A673 (cell line): ENCODE results near the gene PEAK3. TPM values are rescaled to one million over a fixed set of nuclear protein-coding genes. Genes with fewer than 3 reads are reported as not detected.

Experiments used
- BruUV-seq: library from RNA; stranded (reverse); fragments of 400-500 nt; replicated peaks from 2 replicates; lab custom pipeline; 2021; lab: Mats Ljungman, UMichigan
- CTCF ChIA-PET: fragments of 300-600 bp; sonication (Branson Sonifier 250); formaldehyde crosslinking; loops from one replicate; lab custom pipeline; 2022; ENCODE audit warnings: antibody characterized with exemption; lab: Charles Lee
- POLR2A ChIA-PET: fragments of 300-600 bp; sonication (Branson Sonifier 250); formaldehyde crosslinking; loops from one replicate; lab custom pipeline; 2022; ENCODE audit warnings: antibody characterized with exemption; ENCODE audit not compliant: low non-redundant PET; lab: Charles Lee
- DNase-seq: peaks from one replicate; pipeline ENCODE4 v3.0.0-alpha.2; 2015; ENCODE audit warnings: low spot score
- H3K27ac ChIP-seq: fragments of 200-600 bp; sonication (generic); 2 replicates; pipeline ENCODE4 v1.5.1; 2016; ENCODE audit warnings: mixed run types, low read depth, mild to moderate bottlenecking, mixed read lengths, antibody characterized with exemption, low read length; ENCODE audit not compliant: poor library complexity, severe bottlenecking
- H3K27me3 ChIP-seq: fragments of 200-600 bp; sonication (generic); replicated peaks from 2 replicates; pipeline ENCODE4 v1.6.1; 2017; ENCODE audit warnings: mixed run types, low read depth, mild to moderate bottlenecking, mixed read lengths, antibody characterized with exemption, low read length; ENCODE audit not compliant: insufficient read depth, poor library complexity
- H3K36me3 ChIP-seq: fragments of 200-600 bp; sonication (generic); 2 replicates; pipeline ENCODE4 v1.6.1; 2016; ENCODE audit warnings: mixed run types, mild to moderate bottlenecking, mixed read lengths, antibody characterized with exemption, low read length; ENCODE audit not compliant: insufficient read depth, poor library complexity, severe bottlenecking
- H3K4me1 ChIP-seq: fragments of 200-600 bp; sonication (generic); 2 replicates; pipeline ENCODE4 v1.6.1; 2017; ENCODE audit warnings: mixed run types, mild to moderate bottlenecking, mixed read lengths, antibody characterized with exemption, low read length; ENCODE audit not compliant: insufficient read depth, poor library complexity, severe bottlenecking
- H3K4me3 ChIP-seq: fragments of 200-600 bp; sonication (generic); 2 replicates; pipeline ENCODE4 v1.5.1; 2016; ENCODE audit warnings: low read depth, mixed run types, mild to moderate bottlenecking, mixed read lengths, low read length; ENCODE audit not compliant: poor library complexity, severe bottlenecking
- H3K9me3 ChIP-seq: fragments of 200-600 bp; sonication (generic); 2 replicates; pipeline ENCODE4 v1.6.1; 2016; ENCODE audit warnings: mixed run types, low read depth, mild to moderate bottlenecking, mixed read lengths, antibody characterized with exemption, low read length; ENCODE audit not compliant: poor library complexity, severe bottlenecking
- EZH2 ChIP-seq: fragments of 200-600 bp; sonication (generic); IDR thresholded peaks from 2 replicates; pipeline ENCODE4 v1.6.1; 2017; ENCODE audit warnings: borderline replicate concordance, low read depth, mild to moderate bottlenecking, mixed read lengths, antibody characterized with exemption, low read length; ENCODE audit not compliant: poor library complexity, severe bottlenecking
- intact Hi-C: fragments of 100-400 bp; cut with micrococcal nuclease; formaldehyde crosslinking; loops from one replicate; pipeline ENCODE4 v1.10.0; 2022; ENCODE audit not compliant: unreplicated experiment
- total RNA-seq: library from RNA; stranded (reverse); gene quantifications from 2 replicates; pipeline ENCODE4 v1.2.3, GENCODE V29; 2021
- TF ChIP-seq, protein P1 (sequence below): fragments of 300-800, 200-600 bp; sonication (generic); conservative IDR thresholded peaks from 2 replicates; pipeline ENCODE4 v1.5.1; 2017; ENCODE audit warnings: low read depth, mild to moderate bottlenecking, antibody characterized with exemption, low read length, moderate library complexity, mixed read lengths

Gene PEAK3
- total RNA-seq, 1 experiment from 2014 or later = not detected

DNA sequence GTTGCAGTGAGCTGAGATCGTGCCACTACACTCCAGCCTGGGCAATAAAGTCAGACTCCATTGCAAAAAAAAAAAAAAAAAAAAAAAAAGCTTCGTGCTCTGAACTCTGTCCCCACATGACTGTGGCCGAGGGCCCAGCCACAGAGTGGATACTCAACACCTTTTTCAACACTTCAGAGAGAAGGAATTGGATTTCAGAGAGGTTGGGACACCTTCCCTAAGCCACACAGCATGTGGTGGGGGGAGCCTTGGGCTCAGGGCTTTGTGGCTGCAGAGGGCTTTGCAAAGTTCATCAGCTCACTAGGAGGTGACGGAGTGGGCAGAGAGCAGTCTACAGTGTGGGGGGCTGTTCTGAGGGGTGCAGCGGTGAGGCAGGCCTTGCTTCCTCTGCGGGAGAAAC lies 36.9 kb upstream of the PEAK3 start:
- no peak for DNase-seq
- Histone ChIP-seq H3K36me3 (peaks cover 11% of the 10 kb centered on the region), H3K27ac (no peak overlapping the region), H3K4me1 (no peaks in the 10 kb centered on the region), H3K4me3 (no peak overlapping the region), H3K9me3 (no peaks in the 10 kb centered on the region), H3K27me3 (no peaks in the 10 kb centered on the region)
- no TSS peak for BruUV-seq
- intact Hi-C loops = no loop called here
- CTCF ChIA-PET = no interaction called here
- POLR2A ChIA-PET = no interaction called here
- TF ChIP-seq, protein P1, sequence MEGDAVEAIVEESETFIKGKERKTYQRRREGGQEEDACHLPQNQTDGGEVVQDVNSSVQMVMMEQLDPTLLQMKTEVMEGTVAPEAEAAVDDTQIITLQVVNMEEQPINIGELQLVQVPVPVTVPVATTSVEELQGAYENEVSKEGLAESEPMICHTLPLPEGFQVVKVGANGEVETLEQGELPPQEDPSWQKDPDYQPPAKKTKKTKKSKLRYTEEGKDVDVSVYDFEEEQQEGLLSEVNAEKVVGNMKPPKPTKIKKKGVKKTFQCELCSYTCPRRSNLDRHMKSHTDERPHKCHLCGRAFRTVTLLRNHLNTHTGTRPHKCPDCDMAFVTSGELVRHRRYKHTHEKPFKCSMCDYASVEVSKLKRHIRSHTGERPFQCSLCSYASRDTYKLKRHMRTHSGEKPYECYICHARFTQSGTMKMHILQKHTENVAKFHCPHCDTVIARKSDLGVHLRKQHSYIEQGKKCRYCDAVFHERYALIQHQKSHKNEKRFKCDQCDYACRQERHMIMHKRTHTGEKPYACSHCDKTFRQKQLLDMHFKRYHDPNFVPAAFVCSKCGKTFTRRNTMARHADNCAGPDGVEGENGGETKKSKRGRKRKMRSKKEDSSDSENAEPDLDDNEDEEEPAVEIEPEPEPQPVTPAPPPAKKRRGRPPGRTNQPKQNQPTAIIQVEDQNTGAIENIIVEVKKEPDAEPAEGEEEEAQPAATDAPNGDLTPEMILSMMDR = no peak
- no peak for TF ChIP-seq EZH2

DNA sequence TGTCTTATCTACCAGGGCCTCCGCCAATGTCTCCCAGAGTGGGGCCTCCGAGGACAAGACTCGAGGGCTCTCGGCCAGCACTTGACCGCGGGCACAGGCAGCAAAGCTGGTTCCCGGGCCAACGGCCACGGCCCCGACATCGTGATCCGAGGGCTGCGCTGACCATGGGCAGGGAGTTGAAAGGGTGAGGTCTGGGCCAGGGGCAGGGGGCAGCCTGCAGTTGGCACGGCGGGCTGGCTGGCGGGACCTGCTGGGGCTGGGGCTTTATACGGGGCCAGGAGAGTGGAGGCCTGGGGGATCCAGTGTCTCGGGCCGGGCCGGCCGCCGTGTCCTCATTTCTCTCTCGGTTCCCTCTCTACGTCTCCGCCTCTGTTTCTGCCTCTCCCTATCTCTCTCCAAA lies 35.8 kb upstream of the PEAK3 start:
- no peak overlapping the region for H3K4me3 ChIP-seq
- intact Hi-C loops = no loop called here
- TF ChIP-seq, protein P1 = no peak
- no peak for TF ChIP-seq EZH2
- H3K9me3 ChIP-seq = no peaks in the 10 kb centered on the region
- H3K27ac ChIP-seq = no peak overlapping the region
- no peaks in the 10 kb centered on the region for H3K4me1 ChIP-seq
- ChIA-PET CTCF (no interaction called here), POLR2A (no interaction called here)
- no peaks in the 10 kb centered on the region for H3K27me3 ChIP-seq
- no TSS peak for BruUV-seq
- DNase-seq = no peak
- H3K36me3 ChIP-seq = peaks cover 4% of the 10 kb centered on the region

DNA sequence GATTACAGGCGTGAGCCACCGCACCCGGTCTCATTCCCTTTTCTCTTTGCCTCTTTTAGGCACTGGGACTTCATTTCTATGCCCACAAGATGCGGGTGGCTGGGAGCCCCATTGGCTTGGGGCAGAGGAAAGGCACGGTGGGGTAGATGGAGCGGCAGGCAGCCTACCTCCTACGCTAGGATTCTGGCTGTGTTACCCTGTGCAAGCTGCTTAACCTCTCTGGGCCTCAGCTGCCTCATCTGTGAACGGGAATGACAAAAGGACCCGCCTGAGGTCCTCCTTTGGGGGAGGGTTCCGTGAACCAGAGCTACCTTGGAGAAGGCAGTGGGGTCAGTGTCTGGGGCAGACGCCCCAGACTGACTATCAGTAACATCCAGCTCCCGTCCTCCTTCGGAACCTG lies 35.3 kb upstream of the PEAK3 start:
- Histone ChIP-seq H3K36me3 (no peaks in the 10 kb centered on the region), H3K4me1 (no peaks in the 10 kb centered on the region), H3K4me3 (no peak overlapping the region), H3K9me3 (no peaks in the 10 kb centered on the region), H3K27me3 (no peaks in the 10 kb centered on the region), H3K27ac (no peak overlapping the region)
- CTCF ChIA-PET = no interaction called here
- BruUV-seq = no TSS peak
- TF ChIP-seq, protein P1 = no peak
- no peak for TF ChIP-seq EZH2
- POLR2A ChIA-PET = no interaction called here
- intact Hi-C loops = no loop called here
- no peak for DNase-seq
